GM12874 (cell line): ENCODE measurements around the gene DUSP9.

Experiments
- TF ChIP-seq, protein P1 (sequence below): IDR thresholded peaks from 2 replicates; pipeline ENCODE4 v1.5.1; 2011; ENCODE audit warnings: low read depth, mild to moderate bottlenecking, control low read depth, low read length, moderate library complexity; ENCODE audit not compliant: insufficient read depth

DUSP9 gene

DNA sequence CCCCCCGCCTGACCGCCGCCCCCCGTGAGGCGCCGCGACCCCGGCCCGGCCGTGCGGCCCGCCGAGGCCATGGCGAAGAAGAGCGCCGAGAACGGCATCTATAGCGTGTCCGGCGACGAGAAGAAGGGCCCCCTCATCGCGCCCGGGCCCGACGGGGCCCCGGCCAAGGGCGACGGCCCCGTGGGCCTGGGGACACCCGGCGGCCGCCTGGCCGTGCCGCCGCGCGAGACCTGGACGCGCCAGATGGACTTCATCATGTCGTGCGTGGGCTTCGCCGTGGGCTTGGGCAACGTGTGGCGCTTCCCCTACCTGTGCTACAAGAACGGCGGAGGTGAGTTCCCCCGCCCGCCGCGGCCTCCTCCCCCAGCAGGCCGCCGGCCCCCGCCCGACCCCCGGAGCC, 41.5 kb downstream of the DUSP9 start:
- TF ChIP-seq, protein P1, sequence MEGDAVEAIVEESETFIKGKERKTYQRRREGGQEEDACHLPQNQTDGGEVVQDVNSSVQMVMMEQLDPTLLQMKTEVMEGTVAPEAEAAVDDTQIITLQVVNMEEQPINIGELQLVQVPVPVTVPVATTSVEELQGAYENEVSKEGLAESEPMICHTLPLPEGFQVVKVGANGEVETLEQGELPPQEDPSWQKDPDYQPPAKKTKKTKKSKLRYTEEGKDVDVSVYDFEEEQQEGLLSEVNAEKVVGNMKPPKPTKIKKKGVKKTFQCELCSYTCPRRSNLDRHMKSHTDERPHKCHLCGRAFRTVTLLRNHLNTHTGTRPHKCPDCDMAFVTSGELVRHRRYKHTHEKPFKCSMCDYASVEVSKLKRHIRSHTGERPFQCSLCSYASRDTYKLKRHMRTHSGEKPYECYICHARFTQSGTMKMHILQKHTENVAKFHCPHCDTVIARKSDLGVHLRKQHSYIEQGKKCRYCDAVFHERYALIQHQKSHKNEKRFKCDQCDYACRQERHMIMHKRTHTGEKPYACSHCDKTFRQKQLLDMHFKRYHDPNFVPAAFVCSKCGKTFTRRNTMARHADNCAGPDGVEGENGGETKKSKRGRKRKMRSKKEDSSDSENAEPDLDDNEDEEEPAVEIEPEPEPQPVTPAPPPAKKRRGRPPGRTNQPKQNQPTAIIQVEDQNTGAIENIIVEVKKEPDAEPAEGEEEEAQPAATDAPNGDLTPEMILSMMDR: no peak

DNA sequence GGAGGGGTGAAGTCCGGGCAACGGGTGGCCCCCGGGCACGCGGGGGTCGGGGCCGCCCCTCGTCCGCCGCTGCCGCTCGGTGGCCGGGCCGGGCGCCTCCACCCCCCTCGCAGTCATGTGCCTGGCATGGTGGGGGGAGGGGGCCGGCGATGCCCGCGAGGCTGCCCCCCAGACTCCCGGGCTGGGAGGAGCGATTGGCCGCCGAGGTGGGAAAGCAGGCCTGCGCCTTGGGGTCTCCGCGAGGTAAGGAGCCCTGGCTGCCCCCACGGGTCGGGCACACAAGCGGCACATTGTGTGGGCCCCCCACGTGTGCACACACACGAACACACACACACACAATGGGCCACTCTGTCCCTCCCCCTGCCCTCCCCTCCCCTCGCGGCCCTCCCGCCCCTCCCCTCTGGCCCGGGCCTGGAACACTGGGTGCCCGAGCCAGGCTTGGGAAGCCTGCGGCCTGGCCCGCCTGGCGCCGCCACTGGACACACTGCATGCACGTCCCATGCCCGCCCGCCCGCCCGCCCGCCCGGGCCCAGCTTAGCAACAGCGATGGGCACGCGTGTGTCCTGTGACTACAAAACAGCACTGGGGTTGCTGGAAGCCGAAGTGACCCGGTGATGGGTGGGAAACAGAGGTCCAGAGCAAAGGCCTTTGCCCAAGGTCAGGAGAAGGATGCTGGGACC, 42.0 kb downstream of the DUSP9 start:
- TF ChIP-seq, protein P1: no peak

DNA sequence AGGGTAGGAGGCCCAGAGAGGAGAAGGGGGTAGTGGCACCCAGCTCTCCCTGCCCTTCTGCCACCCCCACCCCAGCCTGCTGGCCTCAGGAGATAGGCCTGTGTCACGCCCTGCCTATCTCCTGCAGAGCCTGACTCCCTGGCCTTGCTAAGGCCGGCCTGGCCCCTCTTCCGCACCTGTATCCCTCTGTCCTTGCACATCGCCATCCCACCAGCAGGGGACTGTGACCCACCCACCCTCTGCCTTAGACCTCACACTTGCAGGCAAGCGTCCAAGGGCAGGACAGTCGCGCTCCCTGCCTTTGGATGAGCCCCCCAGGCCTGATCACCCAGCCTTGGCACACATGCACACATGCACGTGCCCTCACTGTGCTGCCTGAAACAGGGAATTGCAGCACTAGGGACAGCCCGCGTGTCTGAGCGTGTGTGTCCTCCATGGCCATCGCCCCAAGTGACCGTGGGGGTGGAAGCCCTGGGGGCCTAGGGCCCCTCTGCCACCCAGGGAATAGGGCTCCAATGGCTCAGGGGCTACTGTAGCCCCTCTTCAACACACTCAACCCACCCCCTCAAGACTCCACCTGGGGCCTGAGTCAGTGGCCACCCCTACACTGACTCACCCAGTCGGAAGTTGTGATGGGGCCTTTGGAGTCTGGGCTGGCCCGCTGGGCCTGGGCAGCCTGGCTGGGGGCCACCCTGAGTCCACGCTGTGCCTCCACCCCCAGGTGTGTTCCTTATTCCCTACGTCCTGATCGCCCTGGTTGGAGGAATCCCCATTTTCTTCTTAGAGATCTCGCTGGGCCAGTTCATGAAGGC, 42.9 kb downstream of the DUSP9 start:
- TF ChIP-seq, protein P1: no peak

DNA sequence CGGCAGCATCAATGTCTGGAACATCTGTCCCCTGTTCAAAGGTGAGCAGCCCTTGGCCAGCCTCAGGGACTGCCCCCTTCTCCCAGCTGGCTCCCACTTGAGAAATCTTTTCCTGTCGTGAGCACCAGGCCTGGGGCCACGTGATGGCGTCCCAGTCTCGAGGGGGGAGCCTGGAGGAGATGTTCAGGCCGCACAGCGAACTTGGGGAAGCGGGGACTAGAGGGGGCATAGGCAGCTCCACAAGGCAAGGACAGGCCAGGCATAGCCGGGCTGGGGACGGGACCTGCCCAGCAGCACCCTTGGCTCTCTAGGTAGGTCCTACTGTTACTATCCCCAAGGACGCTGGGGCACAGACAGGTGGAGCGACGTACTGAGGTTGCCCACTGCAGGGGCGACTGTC, 43.5 kb downstream of the DUSP9 start:
- TF ChIP-seq, protein P1: no peak

DNA sequence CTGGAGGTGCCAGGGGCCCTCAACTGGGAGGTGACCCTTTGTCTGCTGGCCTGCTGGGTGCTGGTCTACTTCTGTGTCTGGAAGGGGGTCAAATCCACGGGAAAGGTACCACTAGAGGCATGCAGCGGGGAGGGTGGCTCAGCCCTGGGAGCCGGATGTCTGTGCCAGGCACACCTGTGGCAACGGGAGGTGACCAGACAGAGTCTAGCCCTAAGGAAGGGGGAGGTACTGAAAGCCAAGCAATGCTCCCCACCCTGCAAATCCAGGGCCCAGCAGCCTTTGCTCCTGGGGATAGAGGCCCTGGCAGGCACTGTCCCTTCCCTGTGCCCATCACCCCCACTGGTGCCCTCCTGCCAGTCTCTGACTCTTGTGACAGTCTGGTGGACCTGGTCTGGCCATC, 45.0 kb downstream of the DUSP9 start:
- TF ChIP-seq, protein P1: no peak

DNA sequence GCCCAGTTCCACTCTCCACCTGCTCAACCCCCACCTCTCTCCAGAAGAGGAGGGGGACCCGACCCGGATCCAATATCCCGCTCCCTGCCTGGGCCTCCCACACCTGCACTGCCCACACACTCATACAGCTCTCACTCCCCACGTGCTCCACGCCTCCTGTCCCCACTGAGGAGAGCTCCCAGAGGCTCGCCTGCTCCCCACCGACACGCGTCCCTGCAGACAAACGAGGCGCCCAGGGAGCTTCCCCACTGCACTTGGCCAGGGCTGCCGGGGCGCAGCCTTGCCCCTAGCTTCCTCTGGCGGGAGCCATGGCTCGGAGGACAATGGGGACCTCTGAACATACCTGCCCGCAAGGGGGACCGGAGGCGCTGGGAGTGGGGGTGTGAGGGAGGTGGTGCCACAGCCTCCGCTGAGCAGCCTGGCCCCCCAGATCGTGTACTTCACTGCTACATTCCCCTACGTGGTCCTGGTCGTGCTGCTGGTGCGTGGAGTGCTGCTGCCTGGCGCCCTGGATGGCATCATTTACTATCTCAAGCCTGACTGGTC, 45.7 kb downstream of the DUSP9 start:
- TF ChIP-seq, protein P1: no peak

DNA sequence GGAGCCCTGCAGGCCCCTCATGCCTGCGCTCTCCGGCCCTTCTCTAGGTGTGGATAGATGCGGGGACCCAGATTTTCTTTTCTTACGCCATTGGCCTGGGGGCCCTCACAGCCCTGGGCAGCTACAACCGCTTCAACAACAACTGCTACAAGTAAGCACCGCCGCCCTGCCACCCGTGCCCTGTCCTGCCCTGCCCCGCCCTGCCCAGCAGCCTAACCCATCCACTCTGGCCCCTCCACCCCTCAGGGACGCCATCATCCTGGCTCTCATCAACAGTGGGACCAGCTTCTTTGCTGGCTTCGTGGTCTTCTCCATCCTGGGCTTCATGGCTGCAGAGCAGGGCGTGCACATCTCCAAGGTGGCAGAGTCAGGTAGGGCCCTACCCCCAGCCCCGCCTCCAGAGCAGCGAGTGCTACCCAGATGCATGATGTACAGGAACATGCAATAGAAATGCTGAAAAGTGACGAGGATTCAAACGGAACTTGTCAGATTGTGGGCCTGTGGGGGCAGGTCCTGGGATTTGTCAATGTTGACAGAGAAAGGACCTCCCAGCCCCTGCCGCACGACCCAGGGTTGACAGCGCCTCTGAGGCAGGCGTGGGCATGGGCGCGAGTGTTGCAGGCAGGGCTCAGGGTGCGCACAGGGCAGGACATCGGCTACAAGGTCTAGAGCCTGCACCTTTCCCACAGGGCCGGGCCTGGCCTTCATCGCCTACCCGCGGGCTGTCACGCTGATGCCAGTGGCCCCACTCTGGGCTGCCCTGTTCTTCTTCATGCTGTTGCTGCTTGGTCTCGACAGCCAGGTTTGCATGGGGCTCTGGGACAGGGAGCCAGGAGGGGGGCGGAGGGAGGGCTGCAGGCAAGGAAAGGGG, 46.4 kb downstream of the DUSP9 start:
- TF ChIP-seq, protein P1: no peak
